Glutamatergic neuron (in vitro differentiated cells): ENCODE data around the gene MMP28. TPM values are rescaled to one million over a fixed set of nuclear protein-coding genes. Genes with fewer than 3 reads are reported as not detected.

Source experiments
- DNase-seq: peaks from one replicate; pipeline ENCODE4 v3.0.0; 2022
- H3K27ac Mint-ChIP-seq: one replicate; pipeline ENCODE4 v1.8.0; 2020; ENCODE audit warnings: mild to moderate bottlenecking, mixed read lengths, inconsistent platforms; ENCODE audit not compliant: unreplicated experiment
- H3K27me3 Mint-ChIP-seq: one replicate; pipeline ENCODE4 v1.8.0; 2020; ENCODE audit warnings: mild to moderate bottlenecking, moderate library complexity, mixed read lengths, inconsistent platforms; ENCODE audit not compliant: unreplicated experiment
- H3K36me3 Mint-ChIP-seq: one replicate; pipeline ENCODE4 v1.8.0; 2020; ENCODE audit warnings: mild to moderate bottlenecking, mixed read lengths, inconsistent platforms; ENCODE audit not compliant: unreplicated experiment
- H3K4me1 Mint-ChIP-seq: one replicate; pipeline ENCODE4 v1.8.0; 2020; ENCODE audit warnings: mild to moderate bottlenecking, low read depth, mixed read lengths, inconsistent platforms; ENCODE audit not compliant: unreplicated experiment
- H3K4me3 Mint-ChIP-seq: one replicate; pipeline ENCODE4 v1.8.0; 2020; ENCODE audit warnings: mild to moderate bottlenecking, mixed read lengths, inconsistent platforms; ENCODE audit not compliant: unreplicated experiment
- H3K9me3 Mint-ChIP-seq: one replicate; pipeline ENCODE4 v1.8.0; 2020; ENCODE audit warnings: mild to moderate bottlenecking, moderate library complexity, mixed read lengths, inconsistent platforms; ENCODE audit not compliant: unreplicated experiment
- CTCF ChIP-seq: fragments of 200-600 bp; sonication (generic); IDR thresholded peaks from one replicate; pipeline ENCODE4 v1.5.0; 2021; ENCODE audit not compliant: partially characterized antibody, unreplicated experiment
- total RNA-seq: library from RNA; stranded (reverse); fragmentation: NEBNext Ultra II Directional; extraction: Animal tissue kit (Norgen Biotek cat#: 25700); gene quantifications from one replicate; pipeline ENCODE4 v1.2.1, GENCODE V29; 2021; ENCODE audit not compliant: unreplicated experiment

MMP28 gene
- total RNA-seq, 1 donor from 2014 or later = 0.49 TPM

DNA sequence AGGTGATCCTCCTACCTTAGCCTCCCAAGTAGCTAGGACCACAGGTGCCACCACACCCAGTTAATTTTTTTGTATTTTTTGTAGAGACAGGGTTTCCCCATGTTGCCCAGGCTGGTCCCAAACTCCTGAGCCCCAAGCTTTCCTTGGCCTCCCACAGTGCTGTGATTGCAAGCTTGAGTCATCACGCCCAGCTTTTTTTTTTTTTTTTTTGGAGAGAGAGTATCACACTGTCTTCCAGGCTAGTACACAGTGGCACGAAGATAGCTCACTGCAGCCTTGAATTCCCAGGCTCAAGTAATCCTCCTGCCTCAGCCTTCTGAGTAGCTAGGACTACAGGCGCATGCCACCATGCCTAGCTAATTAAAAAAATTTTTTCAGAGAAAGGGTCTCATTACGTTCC, 46.1 kb upstream of the MMP28 start:
- no peaks in the 10 kb centered on the region for H3K9me3 Mint-ChIP-seq
- H3K36me3 Mint-ChIP-seq = no peaks in the 10 kb centered on the region
- no peak overlapping the region for H3K4me3 Mint-ChIP-seq
- H3K27ac Mint-ChIP-seq = no peak overlapping the region
- no peak for DNase-seq
- H3K4me1 Mint-ChIP-seq = no peaks in the 10 kb centered on the region
- peaks cover 2% of the 10 kb centered on the region for H3K27me3 Mint-ChIP-seq
- TF ChIP-seq CTCF = no peak

- TF ChIP-seq CTCF = no peak
- no peaks in the 10 kb centered on the region for H3K4me1 Mint-ChIP-seq
- DNase-seq = no peak
- H3K27me3 Mint-ChIP-seq = peaks cover 2% of the 10 kb centered on the region
- no peaks in the 10 kb centered on the region for H3K9me3 Mint-ChIP-seq
- H3K27ac Mint-ChIP-seq = no peak overlapping the region
- no peaks in the 10 kb centered on the region for H3K36me3 Mint-ChIP-seq
- H3K4me3 Mint-ChIP-seq = no peak overlapping the region
These were observed 45.7 kb upstream of the MMP28 start for GRCh38 chr17:35841101-35841500.

GRCh38 chr17:35825206-35825605, 29.8 kb upstream of the MMP28 start:
- H3K36me3 Mint-ChIP-seq = no peaks in the 10 kb centered on the region
- no peak for TF ChIP-seq CTCF
- peaks cover 3% of the 10 kb centered on the region for H3K27me3 Mint-ChIP-seq
- DNase-seq = no peak
- H3K27ac Mint-ChIP-seq = no peak overlapping the region
- no peak overlapping the region for H3K4me3 Mint-ChIP-seq
- no peaks in the 10 kb centered on the region for H3K9me3 Mint-ChIP-seq
- no peaks in the 10 kb centered on the region for H3K4me1 Mint-ChIP-seq

- no peak for TF ChIP-seq CTCF
- no peaks in the 10 kb centered on the region for H3K9me3 Mint-ChIP-seq
- H3K4me3 Mint-ChIP-seq = no peak overlapping the region
- H3K27ac Mint-ChIP-seq = no peak overlapping the region
- peaks cover 3% of the 10 kb centered on the region for H3K27me3 Mint-ChIP-seq
- H3K4me1 Mint-ChIP-seq = no peaks in the 10 kb centered on the region
- no peaks in the 10 kb centered on the region for H3K36me3 Mint-ChIP-seq
- no peak for DNase-seq
These were observed 25.9 kb upstream of the MMP28 start for GRCh38 chr17:35821308-35821707.

DNA sequence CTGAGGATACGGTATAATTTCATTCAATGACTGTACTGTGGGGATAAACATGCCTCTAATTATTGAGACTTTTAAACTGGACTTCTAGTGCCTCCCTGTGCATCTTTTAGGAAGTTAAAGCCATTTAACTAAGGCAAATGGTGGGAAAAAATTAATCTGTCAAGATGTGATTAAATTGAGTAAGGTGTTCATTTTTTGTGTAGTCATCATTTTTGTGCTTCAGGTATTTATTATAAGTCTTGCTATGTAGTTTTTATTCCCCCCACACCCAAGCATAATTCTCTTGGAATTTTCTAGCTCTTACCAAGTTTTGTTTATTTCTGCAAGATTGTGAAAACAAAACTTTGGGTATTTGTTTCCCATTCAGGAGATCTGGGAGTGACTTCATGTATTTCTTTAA, 24.0 kb upstream of the MMP28 start:
- Mint-ChIP-seq H3K4me3 (no peak overlapping the region), H3K27ac (no peak overlapping the region), H3K27me3 (peaks cover 3% of the 10 kb centered on the region), H3K9me3 (no peaks in the 10 kb centered on the region), H3K36me3 (no peaks in the 10 kb centered on the region), H3K4me1 (peaks cover 1% of the 10 kb centered on the region)
- TF ChIP-seq CTCF = no peak
- no peak for DNase-seq
